ENCODE data around the gene EGLN1. TPM values are rescaled to one million over a fixed set of nuclear protein-coding genes. Genes with fewer than 3 reads are reported as not detected.

EGLN1 gene
- total RNA-seq, 1 donor from 2014 or later = 34.4 TPM

GRCh38 chr1:231395076-231395997 is 26.8 kb downstream of the EGLN1 start:
- Mint-ChIP-seq H3K27me3 (ENCODE audit: low read depth) (no peaks in the 10 kb centered on the region), H3K27ac (peak overlapping the region; percentile 97), H3K36me3 (peaks cover 2% of the 10 kb centered on the region), H3K4me1 (peaks cover 42% of the 10 kb centered on the region), H3K9me3 (no peaks in the 10 kb centered on the region), H3K4me3 (no peak overlapping the region)
- no peak for DNase-seq (ENCODE audit: low spot score in 2 of 2, unreplicated experiment in 2 of 2)
- no peak for TF ChIP-seq CTCF (IDR thresholded peaks at IDR 0.05; ENCODE audit: unreplicated experiment)

- Mint-ChIP-seq H3K4me3 (no peak overlapping the region), H3K36me3 (peaks cover 12% of the 10 kb centered on the region), H3K27ac (peak overlapping the region; percentile 86), H3K9me3 (no peaks in the 10 kb centered on the region), H3K27me3 (ENCODE audit: low read depth) (no peaks in the 10 kb centered on the region), H3K4me1 (peaks cover 42% of the 10 kb centered on the region)
- no peak for DNase-seq (ENCODE audit: low spot score in 2 of 2, unreplicated experiment in 2 of 2)
- no peak for TF ChIP-seq CTCF (IDR thresholded peaks at IDR 0.05; ENCODE audit: unreplicated experiment)
Observed at GRCh38 chr1:231393668-231394067, 28.4 kb downstream of the EGLN1 start.

GRCh38 chr1:231392389-231393131 is 29.5 kb downstream of the EGLN1 start:
- no peak for DNase-seq (ENCODE audit: low spot score in 2 of 2, unreplicated experiment in 2 of 2)
- Mint-ChIP-seq H3K4me3 (no peak overlapping the region), H3K27me3 (ENCODE audit: low read depth) (no peaks in the 10 kb centered on the region), H3K4me1 (peaks cover 37% of the 10 kb centered on the region), H3K9me3 (no peaks in the 10 kb centered on the region), H3K36me3 (peaks cover 11% of the 10 kb centered on the region), H3K27ac (peak overlapping the region; percentile 37)
- TF ChIP-seq CTCF (IDR thresholded peaks at IDR 0.05; ENCODE audit: unreplicated experiment) = no peak

GRCh38 chr1:231390071-231390470 is 32.0 kb downstream of the EGLN1 start:
- no peak for TF ChIP-seq CTCF (IDR thresholded peaks at IDR 0.05; ENCODE audit: unreplicated experiment)
- no peak overlapping the region for H3K27ac Mint-ChIP-seq
- peaks cover 18% of the 10 kb centered on the region for H3K4me1 Mint-ChIP-seq
- DNase-seq (ENCODE audit: low spot score in 2 of 2, unreplicated experiment in 2 of 2) = no peak
- peaks cover 11% of the 10 kb centered on the region for H3K36me3 Mint-ChIP-seq
- no peaks in the 10 kb centered on the region for H3K27me3 Mint-ChIP-seq (ENCODE audit: low read depth)
- no peaks in the 10 kb centered on the region for H3K9me3 Mint-ChIP-seq
- H3K4me3 Mint-ChIP-seq = no peak overlapping the region

- no peak for DNase-seq (ENCODE audit: low spot score in 2 of 2, unreplicated experiment in 2 of 2)
- H3K9me3 Mint-ChIP-seq = no peaks in the 10 kb centered on the region
- peaks cover 11% of the 10 kb centered on the region for H3K36me3 Mint-ChIP-seq
- H3K27ac Mint-ChIP-seq = no peak overlapping the region
- H3K4me3 Mint-ChIP-seq = no peak overlapping the region
- no peaks in the 10 kb centered on the region for H3K27me3 Mint-ChIP-seq (ENCODE audit: low read depth)
- TF ChIP-seq CTCF (IDR thresholded peaks at IDR 0.05; ENCODE audit: unreplicated experiment) = no peak
- H3K4me1 Mint-ChIP-seq = peaks cover 3% of the 10 kb centered on the region
Observed at GRCh38 chr1:231387770-231388669, 34.1 kb downstream of the EGLN1 start.
